ENCODE results near the gene DHRS1.

- TF ChIP-seq, protein P1, sequence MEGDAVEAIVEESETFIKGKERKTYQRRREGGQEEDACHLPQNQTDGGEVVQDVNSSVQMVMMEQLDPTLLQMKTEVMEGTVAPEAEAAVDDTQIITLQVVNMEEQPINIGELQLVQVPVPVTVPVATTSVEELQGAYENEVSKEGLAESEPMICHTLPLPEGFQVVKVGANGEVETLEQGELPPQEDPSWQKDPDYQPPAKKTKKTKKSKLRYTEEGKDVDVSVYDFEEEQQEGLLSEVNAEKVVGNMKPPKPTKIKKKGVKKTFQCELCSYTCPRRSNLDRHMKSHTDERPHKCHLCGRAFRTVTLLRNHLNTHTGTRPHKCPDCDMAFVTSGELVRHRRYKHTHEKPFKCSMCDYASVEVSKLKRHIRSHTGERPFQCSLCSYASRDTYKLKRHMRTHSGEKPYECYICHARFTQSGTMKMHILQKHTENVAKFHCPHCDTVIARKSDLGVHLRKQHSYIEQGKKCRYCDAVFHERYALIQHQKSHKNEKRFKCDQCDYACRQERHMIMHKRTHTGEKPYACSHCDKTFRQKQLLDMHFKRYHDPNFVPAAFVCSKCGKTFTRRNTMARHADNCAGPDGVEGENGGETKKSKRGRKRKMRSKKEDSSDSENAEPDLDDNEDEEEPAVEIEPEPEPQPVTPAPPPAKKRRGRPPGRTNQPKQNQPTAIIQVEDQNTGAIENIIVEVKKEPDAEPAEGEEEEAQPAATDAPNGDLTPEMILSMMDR (conservative IDR thresholded peaks at IDR 0.05 in 1 of 2, IDR thresholded peaks at IDR 0.05 in 1 of 2; ENCODE audit: low read depth in 1 of 2, low read length in 2 of 2) = peak; percentile 82
- no peak for TF ChIP-seq EZH2 (IDR thresholded peaks at IDR 0.05; ENCODE audit: low read length, missing control alignments)
Observed at GRCh38 chr14:24332268-24332993, 32.9 kb upstream of the DHRS1 start.
